ENCODE measurements around the gene BPHL. TPM values are rescaled to one million over a fixed set of nuclear protein-coding genes. Genes with fewer than 3 reads are reported as not detected.
"Not testable (repeated sequence)": the region's sequence is repeated elsewhere in the genome, so short reads cannot be mapped to it uniquely, and the experiment has no call there.

BPHL gene
- total and polyA plus RNA-seq, 2 donors (not counting 1 experiment from before 2014, with no cell fraction given), result 10.3 to 14.3 TPM

GRCh38 chr6:3175715-3176402 lies 57.3 kb downstream of the BPHL start:
- WGBS (ENCODE audit: insufficient coverage), result 75% methylated on average over 11 of the region's 11 CpGs
- no peaks in the 10 kb centered on the region for H4K20me1 ChIP-seq (ENCODE audit: control insufficient read depth, insufficient read depth, low read length, poor library complexity, severe bottlenecking)
- no peak overlapping the region for H2AFZ ChIP-seq (ENCODE audit: insufficient read depth, low read depth, low read length, poor library complexity, severe bottlenecking)
- no peaks in the 10 kb centered on the region for H3K36me3 ChIP-seq (replicated peaks in 1 of 2; ENCODE audit: control extremely low read depth in 1 of 2, control insufficient read depth in 1 of 2, extremely low read depth in 1 of 2, insufficient read depth in 2 of 2, low read length in 1 of 2)
- Mint-ChIP-seq H3K27me3 (peaks cover 9% of the 10 kb centered on the region), H3K9me3 (ENCODE audit: insufficient read depth) (no peaks in the 10 kb centered on the region), H3K4me1 (peaks cover 2% of the 10 kb centered on the region), H3K27ac (no peak overlapping the region), H3K4me3 (no peak overlapping the region)
- H3K79me2 ChIP-seq (ENCODE audit: control insufficient read depth, insufficient read depth, low read length), result no peaks in the 10 kb centered on the region
- no peak overlapping the region for H3K4me2 ChIP-seq (replicated peaks; ENCODE audit: low read depth, low read length, poor library complexity, severe bottlenecking)
- no peaks in the 10 kb centered on the region for H3K27me3 ChIP-seq (replicated peaks in 1 of 4; ENCODE audit: control extremely low read depth in 1 of 4, control insufficient read depth in 3 of 4, insufficient read depth in 4 of 4, low read length in 3 of 4)
- H3K9ac ChIP-seq (ENCODE audit: low read length), result no peak overlapping the region
- no peaks in the 10 kb centered on the region for H3K9me3 ChIP-seq (ENCODE audit: control extremely low read depth in 1 of 3, control insufficient read depth in 2 of 3, insufficient read depth in 1 of 3, low read length in 2 of 3)
- no peak overlapping the region for H3K4me3 ChIP-seq (ENCODE audit: control extremely low read depth in 1 of 5, extremely low read depth in 1 of 5, insufficient read depth in 1 of 5, low read depth in 2 of 5, low read length in 4 of 5)
- TF ChIP-seq EZH2 (IDR thresholded peaks at IDR 0.05; ENCODE audit: borderline replicate concordance, insufficient read depth, low read depth, low read length, poor library complexity, severe bottlenecking) (no peak), CTCF (IDR thresholded peaks at IDR 0.05) (no peak)
- CTCF ChIA-PET, result no interaction called here
- ATAC-seq (ENCODE audit: low read depth) (no peak), DNase-seq (no peak)
- no peak overlapping the region for H3K27ac ChIP-seq (ENCODE audit: low read length in 2 of 2)
- no peaks in the 10 kb centered on the region for H3K4me1 ChIP-seq (ENCODE audit: control insufficient read depth in 2 of 2, insufficient read depth in 2 of 2, low read length in 2 of 2)
- intact Hi-C loops (cut with micrococcal nuclease), result no loop called here
- POLR2A ChIA-PET, result no interaction called here

DNA sequence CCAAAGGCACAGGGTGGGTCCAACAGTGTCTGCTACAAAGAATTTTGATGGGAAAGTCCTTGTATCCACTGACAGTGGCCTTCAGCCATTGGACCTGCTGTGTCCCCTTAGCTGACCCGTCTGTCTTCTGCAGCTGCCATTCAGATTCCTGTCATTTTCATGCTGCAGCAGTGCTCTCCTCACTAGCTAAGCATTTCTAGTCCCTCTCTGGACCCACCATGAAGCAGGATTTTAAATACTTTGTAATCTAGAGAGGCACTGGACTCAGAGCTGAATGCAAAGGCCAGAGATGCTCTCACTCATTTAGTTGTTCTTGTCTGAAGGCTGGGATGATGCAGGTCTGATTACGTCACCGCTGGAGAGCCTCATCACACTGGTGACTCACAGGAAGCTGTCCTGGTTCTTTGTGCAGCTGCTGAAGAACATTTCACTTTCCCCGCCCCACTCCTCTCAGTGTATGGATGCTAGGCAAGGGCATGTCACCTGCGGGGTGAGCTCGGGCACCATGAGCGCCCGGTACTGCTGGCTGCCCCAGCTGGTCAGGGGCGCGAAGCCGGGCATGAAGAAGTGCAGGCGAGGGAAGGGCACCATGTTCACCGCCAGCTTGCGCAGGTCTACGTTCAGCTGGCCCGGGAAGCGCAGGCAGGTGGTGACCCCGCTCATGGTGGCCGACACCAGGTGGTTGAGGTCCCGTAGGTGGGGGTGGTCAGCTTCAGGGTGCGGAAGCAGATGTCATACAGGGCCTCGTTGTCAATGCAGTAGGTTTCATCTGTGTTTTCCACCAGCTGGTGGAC lies 58.2 kb downstream of the BPHL start:
- no peaks in the 10 kb centered on the region for H3K9me3 Mint-ChIP-seq (ENCODE audit: insufficient read depth)
- TF ChIP-seq EZH2 (IDR thresholded peaks at IDR 0.05; ENCODE audit: borderline replicate concordance, insufficient read depth, low read depth, low read length, poor library complexity, severe bottlenecking) (no peak), CTCF (IDR thresholded peaks at IDR 0.05) (no peak)
- H2AFZ ChIP-seq (ENCODE audit: insufficient read depth, low read depth, low read length, poor library complexity, severe bottlenecking), result no peak overlapping the region
- H3K4me3 Mint-ChIP-seq, result no peak overlapping the region
- ATAC-seq (ENCODE audit: low read depth) (no peak), DNase-seq (no peak)
- peaks cover 11% of the 10 kb centered on the region for H3K27me3 Mint-ChIP-seq
- peaks cover 2% of the 10 kb centered on the region for H3K4me1 Mint-ChIP-seq
- no peaks in the 10 kb centered on the region for H3K79me2 ChIP-seq (ENCODE audit: control insufficient read depth, insufficient read depth, low read length)
- intact Hi-C loops (cut with micrococcal nuclease), result no loop called here
- no peaks in the 10 kb centered on the region for H3K4me1 ChIP-seq (ENCODE audit: control insufficient read depth in 2 of 2, insufficient read depth in 2 of 2, low read length in 2 of 2)
- H3K36me3 ChIP-seq (replicated peaks in 1 of 2; ENCODE audit: control extremely low read depth in 1 of 2, control insufficient read depth in 1 of 2, extremely low read depth in 1 of 2, insufficient read depth in 2 of 2, low read length in 1 of 2), result no peaks in the 10 kb centered on the region
- H3K9me3 ChIP-seq (ENCODE audit: control extremely low read depth in 1 of 3, control insufficient read depth in 2 of 3, insufficient read depth in 1 of 3, low read length in 2 of 3), result no peaks in the 10 kb centered on the region
- H3K27ac Mint-ChIP-seq, result no peak overlapping the region
- H3K4me3 ChIP-seq (ENCODE audit: control extremely low read depth in 1 of 5, extremely low read depth in 1 of 5, insufficient read depth in 1 of 5, low read depth in 2 of 5, low read length in 4 of 5), result no peak overlapping the region
- WGBS (ENCODE audit: insufficient coverage), result 84% methylated on average over 18 of the region's 22 CpGs
- ChIA-PET POLR2A (no interaction called here), CTCF (no interaction called here)
- H3K9ac ChIP-seq (ENCODE audit: low read length), result no peak overlapping the region
- no peaks in the 10 kb centered on the region for H4K20me1 ChIP-seq (ENCODE audit: control insufficient read depth, insufficient read depth, low read length, poor library complexity, severe bottlenecking)
- H3K4me2 ChIP-seq (replicated peaks; ENCODE audit: low read depth, low read length, poor library complexity, severe bottlenecking), result no peak overlapping the region
- H3K27me3 ChIP-seq (replicated peaks in 1 of 4; ENCODE audit: control extremely low read depth in 1 of 4, control insufficient read depth in 3 of 4, insufficient read depth in 4 of 4, low read length in 3 of 4), result no peaks in the 10 kb centered on the region
- H3K27ac ChIP-seq (ENCODE audit: low read length in 2 of 2), result no peak overlapping the region

DNA sequence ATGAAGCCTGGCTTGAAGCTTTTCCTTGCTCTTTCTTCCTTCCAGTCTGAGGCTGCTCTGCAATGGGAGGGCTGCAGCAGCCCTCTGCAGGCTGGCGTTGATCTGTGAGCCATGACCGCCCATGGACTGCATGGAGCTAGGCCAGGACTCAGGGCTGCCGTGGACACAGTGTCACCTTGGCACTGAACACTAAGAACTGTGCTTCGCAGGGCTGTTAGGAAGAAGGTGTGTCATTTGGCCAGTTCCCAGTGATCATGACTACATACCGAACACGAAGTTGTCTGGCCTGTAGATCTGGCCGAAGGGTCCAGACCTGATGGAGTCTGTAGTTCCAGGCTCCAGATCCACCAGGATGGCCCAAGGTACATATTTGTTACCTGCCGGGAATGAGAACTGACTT lies 60.2 kb downstream of the BPHL start:
- H3K79me2 ChIP-seq (ENCODE audit: control insufficient read depth, insufficient read depth, low read length); H3K36me3 ChIP-seq (replicated peaks in 1 of 2; ENCODE audit: control extremely low read depth in 1 of 2, control insufficient read depth in 1 of 2, extremely low read depth in 1 of 2, insufficient read depth in 2 of 2, low read length in 1 of 2); H2AFZ ChIP-seq (ENCODE audit: insufficient read depth, low read depth, low read length, poor library complexity, severe bottlenecking); H3K4me1 Mint-ChIP-seq; H3K4me2 ChIP-seq (replicated peaks; ENCODE audit: low read depth, low read length, poor library complexity, severe bottlenecking); H3K9me3 ChIP-seq (ENCODE audit: control extremely low read depth in 1 of 3, control insufficient read depth in 2 of 3, insufficient read depth in 1 of 3, low read length in 2 of 3); H3K27ac Mint-ChIP-seq; DNase-seq; H3K9ac ChIP-seq (ENCODE audit: low read length); H3K4me1 ChIP-seq (ENCODE audit: control insufficient read depth in 2 of 2, insufficient read depth in 2 of 2, low read length in 2 of 2); CTCF ChIA-PET; POLR2A ChIA-PET; H3K9me3 Mint-ChIP-seq (ENCODE audit: insufficient read depth); H4K20me1 ChIP-seq (ENCODE audit: control insufficient read depth, insufficient read depth, low read length, poor library complexity, severe bottlenecking); intact Hi-C loops (cut with micrococcal nuclease); H3K4me3 ChIP-seq (ENCODE audit: control extremely low read depth in 1 of 5, extremely low read depth in 1 of 5, insufficient read depth in 1 of 5, low read depth in 2 of 5, low read length in 4 of 5); H3K4me3 Mint-ChIP-seq; H3K27ac ChIP-seq (ENCODE audit: low read length in 2 of 2); H3K27me3 ChIP-seq (replicated peaks in 1 of 4; ENCODE audit: control extremely low read depth in 1 of 4, control insufficient read depth in 3 of 4, insufficient read depth in 4 of 4, low read length in 3 of 4); ATAC-seq (ENCODE audit: low read depth): not testable (repeated sequence)
- 94% methylated on average over 6 of the region's 8 CpGs for WGBS (ENCODE audit: insufficient coverage)
- peaks cover 11% of the 10 kb centered on the region for H3K27me3 Mint-ChIP-seq
